IMR-90 (cell line): ENCODE data around the gene GAGE12J. TPM values are rescaled to one million over a fixed set of nuclear protein-coding genes. Genes with fewer than 3 reads are reported as not detected.
A peak's percentile ranks its signal among the peaks of the same experiment; 100 is the strongest.

Experiments used
- ATAC-seq: fragments of 200-7000 bp; cut with Tn5 transposase; 2 replicates; pipeline ENCODE4 v1.9.1; 2020; ENCODE audit warnings: low read depth, mild to moderate bottlenecking, moderate library complexity
- BruUV-seq: library from RNA; stranded (reverse); fragments of 400-500 nt; replicated peaks from 2 replicates; lab custom pipeline; 2021; lab: Mats Ljungman, UMichigan
- CTCF ChIA-PET: fragments of 300-600 bp; formaldehyde crosslinking; extraction: SDS; loops from one replicate; lab custom pipeline; 2021; ENCODE audit warnings: antibody characterized with exemption; lab: Yijun Ruan, JAX
- POLR2A ChIA-PET: fragments of 300-600 bp; sonication (Branson Sonifier 250); formaldehyde crosslinking; loops from one replicate; lab custom pipeline; 2022; ENCODE audit warnings: antibody characterized with exemption; ENCODE audit not compliant: unreplicated experiment; lab: Charles Lee
- DNase-seq: peaks from one replicate; pipeline ENCODE4 v3.0.0; 2013
- H2AFZ ChIP-seq: replicated peaks from 2 replicates; pipeline ENCODE3; 2013; ENCODE audit warnings: low read length, mild to moderate bottlenecking; ENCODE audit not compliant: poor library complexity
- H2AK5ac ChIP-seq: 2 replicates; pipeline ENCODE4 v1.6.1; 2013; ENCODE audit warnings: low read depth, low read length, inconsistent platforms
- H2AK9ac ChIP-seq: replicated peaks from 2 replicates; pipeline ENCODE3; 2013; ENCODE audit warnings: mild to moderate bottlenecking, low read depth, low read length, moderate library complexity; ENCODE audit not compliant: poor library complexity
- H2BK120ac ChIP-seq: 2 replicates; pipeline ENCODE4 v1.6.1; 2013; ENCODE audit warnings: low read depth, low read length, inconsistent platforms
- H2BK15ac ChIP-seq: 3 replicates; pipeline ENCODE4 v1.6.1; 2013; ENCODE audit warnings: low read depth, low read length, inconsistent platforms
- H2BK20ac ChIP-seq: 2 replicates; pipeline ENCODE4 v1.6.1; 2013; ENCODE audit warnings: low read depth, mild to moderate bottlenecking, inconsistent platforms, low read length, moderate library complexity
- H2BK5ac ChIP-seq: 2 replicates; pipeline ENCODE4 v1.6.1; 2013; ENCODE audit warnings: mild to moderate bottlenecking, low read depth, low read length, inconsistent platforms; ENCODE audit not compliant: poor library complexity, severe bottlenecking
- H3K14ac ChIP-seq: replicated peaks from 2 replicates; pipeline ENCODE4 v1.6.1; 2013; ENCODE audit warnings: low read depth, low read length, inconsistent platforms
- H3K18ac ChIP-seq: 2 replicates; pipeline ENCODE4 v1.6.1; 2013; ENCODE audit warnings: low read depth, low read length, control low read depth
- H3K23ac ChIP-seq: 2 replicates; pipeline ENCODE4 v1.6.1; 2013; ENCODE audit warnings: low read depth, low read length, inconsistent platforms
- H3K27ac ChIP-seq: 2 replicates; pipeline ENCODE4 v1.5.1; 2013; ENCODE audit warnings: mild to moderate bottlenecking, control low read depth, low read length; ENCODE audit not compliant: insufficient read depth
- H3K27me3 ChIP-seq: 2 replicates; pipeline ENCODE4 v1.6.1; 2013; ENCODE audit warnings: low read length; ENCODE audit not compliant: control insufficient read depth, insufficient read depth
- H3K36me3 ChIP-seq: 2 replicates; pipeline ENCODE4 v1.6.1; 2013; ENCODE audit warnings: low read length, mixed read lengths; ENCODE audit not compliant: control insufficient read depth, insufficient read depth
- H3K4ac ChIP-seq: 2 replicates; pipeline ENCODE4 v1.6.1; 2013; ENCODE audit warnings: low read depth, low read length, inconsistent platforms
- H3K4me1 ChIP-seq: 2 replicates; pipeline ENCODE4 v1.6.1; 2013; ENCODE audit warnings: low read length, mixed read lengths; ENCODE audit not compliant: control insufficient read depth, insufficient read depth
- H3K4me2 ChIP-seq: 2 replicates; pipeline ENCODE4 v1.6.1; 2013; ENCODE audit warnings: low read depth, mild to moderate bottlenecking, control low read depth, low read length, moderate library complexity
- H3K4me3 ChIP-seq: 2 replicates; pipeline ENCODE4 v1.5.1; 2013; ENCODE audit warnings: low read depth, mild to moderate bottlenecking, control low read depth, low read length, moderate library complexity; ENCODE audit not compliant: insufficient read depth
- H3K56ac ChIP-seq: 2 replicates; pipeline ENCODE4 v1.6.1; 2013; ENCODE audit warnings: low read length, inconsistent platforms; ENCODE audit not compliant: insufficient read depth; ENCODE audit errors: extremely low read depth
- H3K79me1 ChIP-seq, 2 experiments: 2 replicates each; pipeline ENCODE4 v1.6.1; 2013; ENCODE audit warnings: low read length in 2 of 2, inconsistent platforms in 1 of 2, low read depth in 1 of 2
- H3K9ac ChIP-seq: 2 replicates; pipeline ENCODE4 v1.6.1; 2013; ENCODE audit warnings: low read depth, low read length, control low read depth
- H3K9me1 ChIP-seq: 2 replicates; pipeline ENCODE4 v1.6.1; 2013; ENCODE audit warnings: low read length, inconsistent platforms; ENCODE audit not compliant: insufficient read depth
- H3K9me3 ChIP-seq: 2 replicates; pipeline ENCODE4 v1.6.1; 2013; ENCODE audit warnings: low read length; ENCODE audit not compliant: control insufficient read depth, insufficient read depth
- H4K20me1 ChIP-seq: 2 replicates; pipeline ENCODE4 v1.6.1; 2013; ENCODE audit warnings: low read length, inconsistent platforms; ENCODE audit not compliant: insufficient read depth
- H4K5ac ChIP-seq: 2 replicates; pipeline ENCODE4 v1.6.1; 2013; ENCODE audit warnings: mild to moderate bottlenecking, low read depth, low read length, control low read depth
- H4K8ac ChIP-seq, 2 experiments: 2 replicates each; pipeline ENCODE4 v1.6.1; 2013; ENCODE audit warnings: low read depth in 2 of 2, low read length in 2 of 2, control low read depth in 1 of 2, inconsistent platforms in 1 of 2
- H4K91ac ChIP-seq: 2 replicates; pipeline ENCODE4 v1.6.1; 2013; ENCODE audit warnings: low read depth, low read length, inconsistent platforms; ENCODE audit not compliant: insufficient read depth
- BHLHE40 ChIP-seq: fragments of 150-350 bp; IDR thresholded peaks from 2 replicates; pipeline ENCODE4 v1.6.1; 2016; ENCODE audit warnings: mild to moderate bottlenecking, low read depth, low read length
- CEBPB ChIP-seq: IDR thresholded peaks from 2 replicates; pipeline ENCODE4 v1.6.1; 2012; ENCODE audit warnings: low read depth, low read length, improper control_type of control experiment
- CTCF ChIP-seq: conservative IDR thresholded peaks from 2 replicates; pipeline ENCODE4 v1.5.1; 2012; ENCODE audit warnings: mild to moderate bottlenecking, low read depth, low read length, improper control_type of control experiment
- ELK1 ChIP-seq: fragments of 150-350 bp; IDR thresholded peaks from 2 replicates; pipeline ENCODE4 v1.6.1; 2016; ENCODE audit warnings: low read depth, mild to moderate bottlenecking, low read length, moderate library complexity, borderline replicate concordance
- FOS ChIP-seq: fragments of 150-350 bp; IDR thresholded peaks from 2 replicates; pipeline ENCODE4 v1.6.1; 2016; ENCODE audit warnings: low read depth, low read length
- MAFK ChIP-seq: IDR thresholded peaks from 2 replicates; pipeline ENCODE4 v1.6.1; 2012; ENCODE audit warnings: low read depth, low read length, improper control_type of control experiment
- MAZ ChIP-seq: IDR thresholded peaks from 2 replicates; pipeline ENCODE4 v1.6.1; 2012; ENCODE audit warnings: low read depth, mild to moderate bottlenecking, low read length, improper control_type of control experiment, moderate library complexity, borderline replicate concordance
- MXI1 ChIP-seq: IDR thresholded peaks from 2 replicates; pipeline ENCODE4 v1.6.1; 2012; ENCODE audit warnings: low read depth, mild to moderate bottlenecking, low read length, moderate library complexity, borderline replicate concordance
- NFE2L2 ChIP-seq: fragments of 150-350 bp; IDR thresholded peaks from 2 replicates; pipeline ENCODE4 v1.6.1; 2016; ENCODE audit warnings: low read depth, mild to moderate bottlenecking, low read length
- POLR2A ChIP-seq: IDR thresholded peaks from 2 replicates; pipeline ENCODE4 v1.6.1; 2012; ENCODE audit warnings: mild to moderate bottlenecking, low read depth, low read length
- RAD21 ChIP-seq: IDR thresholded peaks from 2 replicates; pipeline ENCODE4 v1.6.1; 2012; ENCODE audit warnings: low read length, improper control_type of control experiment
- RCOR1 ChIP-seq: IDR thresholded peaks from 2 replicates; pipeline ENCODE4 v1.6.1; 2012; ENCODE audit warnings: mild to moderate bottlenecking, low read length, improper control_type of control experiment; ENCODE audit not compliant: insufficient replicate concordance
- RFX5 ChIP-seq: IDR thresholded peaks from 2 replicates; pipeline ENCODE4 v1.8.0; 2012; ENCODE audit warnings: low read depth, mild to moderate bottlenecking, low read length, moderate library complexity
- USF2 ChIP-seq: fragments of 150-350 bp; IDR thresholded peaks from 2 replicates; pipeline ENCODE4 v1.6.1; 2017; ENCODE audit warnings: mild to moderate bottlenecking, antibody characterized with exemption, low read length, low read depth
- WGBS, 2 experiments: methylation state at CpG; one replicate each; pipeline versions ENCODE4 v1.1.5 to v1.1.7; 2013; ENCODE audit warnings: missing lambda C conversion rate in 2 of 2; ENCODE audit not compliant: insufficient read length in 1 of 2; ENCODE audit errors: extremely low coverage in 2 of 2; 5-methylcytosine and 5-hydroxymethylcytosine counted together
- dilution Hi-C: fragments of 300-500 bp; cut with HindIII; formaldehyde crosslinking; loops from one replicate; pipeline ENCODE4 v1.14.3; 2018; ENCODE audit warnings: low sequenced_read_pairs; ENCODE audit not compliant: unreplicated experiment
- in situ Hi-C: fragments of 300-500 bp; cut with MboI; formaldehyde crosslinking; loops from 3 replicates; pipeline ENCODE4 v1.14.3; 2019; ENCODE audit warnings: low sequenced_read_pairs, inconsistent platforms, mixed read lengths
- intact Hi-C: fragments of 100-400 bp; cut with micrococcal nuclease; formaldehyde crosslinking; loops from 2 replicates; pipeline ENCODE4 v1.10.0; 2022
- polyA plus RNA-seq, 3 experiments: library from polyadenylated mRNA; depleted of rRNA; stranded (reverse); fragments of >200 nt; gene quantifications; 2 replicates each; pipeline ENCODE4 v1.2.3, GENCODE V29; 2012; ENCODE audit warnings: low replicate concordance in 1 of 3
- total RNA-seq: library from RNA; depleted of rRNA; stranded (reverse); fragments of >200 nt; gene quantifications from 2 replicates; pipeline ENCODE4 v1.2.3, GENCODE V29; 2012

GAGE12J gene
- total and polyA plus RNA-seq, 2 of the 4 experiments (the other 2 are of a cell fraction), result not detected

GRCh38 chrX:49308604-49309269 lies 13.1 kb upstream of the GAGE12J start:
- Histone ChIP-seq H2BK15ac (no peak overlapping the region), H3K18ac (no peak overlapping the region), H4K20me1 (no peaks in the 10 kb centered on the region), H3K9me3 (no peaks in the 10 kb centered on the region), H2BK120ac (no peak overlapping the region), H4K8ac (no peak overlapping the region), H4K5ac (no peak overlapping the region), H3K9ac (no peak overlapping the region), H2AK9ac (peak overlapping the region; percentile 28), H3K27me3 (peaks cover 4% of the 10 kb centered on the region; the same call in 1 of the 2 replicates), H3K56ac (no peak overlapping the region), H3K79me1 (no peaks in the 10 kb centered on the region), H3K27ac (no peak overlapping the region), H2AFZ (peak overlapping the region; percentile 79), H3K4me3 (no peak overlapping the region), H3K4ac (no peak overlapping the region), H4K91ac (no peak overlapping the region), H3K14ac (no peak overlapping the region), H2BK5ac (no peak overlapping the region), H3K4me1 (0 out of 2 replicates have a peak, but pooled peaks cover 3% of the 10 kb centered on the region), H3K23ac (no peak overlapping the region), H3K4me2 (peak overlapping the region; percentile 89), H3K9me1 (no peaks in the 10 kb centered on the region), H2AK5ac (no peak overlapping the region), H2BK20ac (no peak overlapping the region), H3K36me3 (no peaks in the 10 kb centered on the region)
- ATAC-seq, result peak; percentile 29; the same call in 1 of the 2 replicates
- ChIA-PET CTCF (no interaction called here), POLR2A (no interaction called here)
- dilution Hi-C loops, result no loop called here
- intact Hi-C loops, result no loop called here
- BruUV-seq, result no TSS peak
- TF ChIP-seq RAD21, result no peak
- no peak for TF ChIP-seq POLR2A
- no peak for TF ChIP-seq ELK1
- no peak for TF ChIP-seq USF2
- no peak for TF ChIP-seq BHLHE40
- no peak for TF ChIP-seq MAZ
- TF ChIP-seq RCOR1, result no peak
- no peak for TF ChIP-seq CEBPB
- no peak for TF ChIP-seq NFE2L2
- TF ChIP-seq FOS, result no peak
- TF ChIP-seq MXI1, result no peak
- TF ChIP-seq MAFK, result no peak
- no peak for TF ChIP-seq RFX5
- no peak for TF ChIP-seq CTCF
- DNase-seq, result no peak
- in situ Hi-C loops, result no loop called here
- WGBS, 2 experiments, result 90% methylated on average over 5 of the region's 15 CpGs; no CpG with 5 or more reads in 1 of the 2 experiments
